ENCODE measurements around the gene HDDC2.

GRCh38 chr6:125271486-125272159, 30.1 kb downstream of the HDDC2 start:
- TF ChIP-seq, protein P1, sequence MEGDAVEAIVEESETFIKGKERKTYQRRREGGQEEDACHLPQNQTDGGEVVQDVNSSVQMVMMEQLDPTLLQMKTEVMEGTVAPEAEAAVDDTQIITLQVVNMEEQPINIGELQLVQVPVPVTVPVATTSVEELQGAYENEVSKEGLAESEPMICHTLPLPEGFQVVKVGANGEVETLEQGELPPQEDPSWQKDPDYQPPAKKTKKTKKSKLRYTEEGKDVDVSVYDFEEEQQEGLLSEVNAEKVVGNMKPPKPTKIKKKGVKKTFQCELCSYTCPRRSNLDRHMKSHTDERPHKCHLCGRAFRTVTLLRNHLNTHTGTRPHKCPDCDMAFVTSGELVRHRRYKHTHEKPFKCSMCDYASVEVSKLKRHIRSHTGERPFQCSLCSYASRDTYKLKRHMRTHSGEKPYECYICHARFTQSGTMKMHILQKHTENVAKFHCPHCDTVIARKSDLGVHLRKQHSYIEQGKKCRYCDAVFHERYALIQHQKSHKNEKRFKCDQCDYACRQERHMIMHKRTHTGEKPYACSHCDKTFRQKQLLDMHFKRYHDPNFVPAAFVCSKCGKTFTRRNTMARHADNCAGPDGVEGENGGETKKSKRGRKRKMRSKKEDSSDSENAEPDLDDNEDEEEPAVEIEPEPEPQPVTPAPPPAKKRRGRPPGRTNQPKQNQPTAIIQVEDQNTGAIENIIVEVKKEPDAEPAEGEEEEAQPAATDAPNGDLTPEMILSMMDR (IDR thresholded peaks at IDR 0.05; ENCODE audit: low read length) = no peak
- no peak for TF ChIP-seq EZH2 (optimal IDR thresholded peaks at IDR 0.05; ENCODE audit: low read depth, low read length)
